Measurements from ENCODE around the gene DCAF10.
"Not testable (repeated sequence)": the region's sequence is repeated elsewhere in the genome, so short reads cannot be mapped to it uniquely, and the experiment has no call there.

DCAF10 gene

GRCh38 chr9:37796232-37796631 lies 4.4 kb upstream of the DCAF10 start:
- DNase-seq: no peak

- no peak for DNase-seq
Measured at GRCh38 chr9:37798677-37799076, 1.9 kb upstream of the DCAF10 start.

GRCh38 chr9:37801287-37801850 lies 772 bp downstream of the DCAF10 start:
- no peak for DNase-seq

GRCh38 chr9:37801959-37802711 lies 1.5 kb downstream of the DCAF10 start:
- no peak for DNase-seq

- DNase-seq: no peak
Measured at GRCh38 chr9:37806271-37806670, 5.7 kb downstream of the DCAF10 start.

- DNase-seq: not testable (repeated sequence)
Measured at GRCh38 chr9:37809676-37810075, 9.1 kb downstream of the DCAF10 start.

GRCh38 chr9:37811906-37812476 lies 11.4 kb downstream of the DCAF10 start:
- no peak for DNase-seq

- no peak for DNase-seq
Measured at GRCh38 chr9:37812773-37813379, 12.3 kb downstream of the DCAF10 start.

- DNase-seq: no peak
Measured at GRCh38 chr9:37818849-37819248, 18.3 kb downstream of the DCAF10 start.

- DNase-seq: no peak
Measured at GRCh38 chr9:37820142-37820541, 19.5 kb downstream of the DCAF10 start.

- DNase-seq: not testable (repeated sequence)
Measured at GRCh38 chr9:37825174-37825573, 24.6 kb downstream of the DCAF10 start.

- DNase-seq: no peak
Measured at GRCh38 chr9:37827483-37828165, 27.0 kb downstream of the DCAF10 start.

GRCh38 chr9:37835821-37836220 lies 35.2 kb downstream of the DCAF10 start:
- no peak for DNase-seq

GRCh38 chr9:37836386-37836785 lies 35.8 kb downstream of the DCAF10 start:
- no peak for DNase-seq

- no peak for DNase-seq
Measured at GRCh38 chr9:37839496-37840461, 39.2 kb downstream of the DCAF10 start.

- no peak for DNase-seq
Measured at GRCh38 chr9:37840560-37841194, 40.1 kb downstream of the DCAF10 start.

- no peak for DNase-seq
Measured at GRCh38 chr9:37852222-37852621, 51.6 kb downstream of the DCAF10 start.

GRCh38 chr9:37856551-37856950 lies 56.0 kb downstream of the DCAF10 start:
- no peak for DNase-seq

- DNase-seq: no peak
Measured at GRCh38 chr9:37859043-37859442, 58.4 kb downstream of the DCAF10 start.

GRCh38 chr9:37862530-37862929 lies 61.9 kb downstream of the DCAF10 start:
- DNase-seq: no peak

GRCh38 chr9:37870081-37870798 lies 69.6 kb downstream of the DCAF10 start:
- DNase-seq: no peak
